ES-I3 (cell line): ENCODE data around the gene C12orf42.
"Not testable (repeated sequence)": the region's sequence is repeated elsewhere in the genome, so short reads cannot be mapped to it uniquely, and the experiment has no call there.

ENCODE experiments used
- H3K36me3 ChIP-seq: 2 replicates; pipeline ENCODE4 v1.6.1; 2013; ENCODE audit warnings: mild to moderate bottlenecking, low read length, control low read depth, moderate library complexity; ENCODE audit not compliant: insufficient read depth
- H3K4me1 ChIP-seq: 2 replicates; pipeline ENCODE4 v1.6.1; 2013; ENCODE audit warnings: mild to moderate bottlenecking, control low read depth, low read length; ENCODE audit not compliant: insufficient read depth
- H3K9ac ChIP-seq: 2 replicates; pipeline ENCODE4 v1.6.1; 2013; ENCODE audit warnings: low read depth, mild to moderate bottlenecking, low read length, moderate library complexity
- H3K9me3 ChIP-seq: 2 replicates; pipeline ENCODE4 v1.6.1; 2013; ENCODE audit warnings: mild to moderate bottlenecking, low read length, moderate library complexity; ENCODE audit not compliant: control insufficient read depth, insufficient read depth

The C12orf42 gene

GRCh38 chr12:103468837-103469236 lies 26.9 kb downstream of the C12orf42 start:
- no peak overlapping the region for H3K9ac ChIP-seq
- no peaks in the 10 kb centered on the region; the same call in 1 of the 2 replicates for H3K4me1 ChIP-seq

GRCh38 chr12:103462675-103463074 lies 33.1 kb downstream of the C12orf42 start:
- no peak overlapping the region for H3K9ac ChIP-seq
- no peaks in the 10 kb centered on the region; the same call in 1 of the 2 replicates for H3K4me1 ChIP-seq
- no peaks in the 10 kb centered on the region for H3K36me3 ChIP-seq
- no peaks in the 10 kb centered on the region for H3K9me3 ChIP-seq

More at GRCh38 chr12:103468837-103469236, 26.9 kb downstream of the C12orf42 start:
- H3K36me3 ChIP-seq: no peaks in the 10 kb centered on the region
- no peaks in the 10 kb centered on the region for H3K9me3 ChIP-seq

GRCh38 chr12:103457471-103457870 lies 38.3 kb downstream of the C12orf42 start:
- Histone ChIP-seq H3K9ac (no peak overlapping the region), H3K36me3 (no peaks in the 10 kb centered on the region), H3K4me1 (no peaks in the 10 kb centered on the region), H3K9me3 (no peaks in the 10 kb centered on the region)

- H3K36me3 ChIP-seq: no peaks in the 10 kb centered on the region
- H3K9me3 ChIP-seq: no peaks in the 10 kb centered on the region
- no peaks in the 10 kb centered on the region for H3K4me1 ChIP-seq
- no peak overlapping the region for H3K9ac ChIP-seq
Observed at GRCh38 chr12:103456006-103456405, 39.8 kb downstream of the C12orf42 start.

GRCh38 chr12:103455020-103455763 lies 40.6 kb downstream of the C12orf42 start:
- no peaks in the 10 kb centered on the region for H3K36me3 ChIP-seq
- no peak overlapping the region for H3K9ac ChIP-seq
- H3K4me1 ChIP-seq: no peaks in the 10 kb centered on the region
- H3K9me3 ChIP-seq: no peaks in the 10 kb centered on the region

- Histone ChIP-seq H3K9me3 (peaks cover 2% of the 10 kb centered on the region; the same call in 1 of the 2 replicates), H3K36me3 (no peaks in the 10 kb centered on the region), H3K9ac (no peak overlapping the region), H3K4me1 (no peaks in the 10 kb centered on the region)
Observed at GRCh38 chr12:103444983-103445382, 50.8 kb downstream of the C12orf42 start.

- Histone ChIP-seq H3K9me3 (peaks cover 2% of the 10 kb centered on the region; the same call in 1 of the 2 replicates), H3K4me1 (no peaks in the 10 kb centered on the region)
Observed at GRCh38 chr12:103442822-103443221, 52.9 kb downstream of the C12orf42 start.

GRCh38 chr12:103442182-103442555 lies 53.6 kb downstream of the C12orf42 start:
- H3K9me3 ChIP-seq: peaks cover 2% of the 10 kb centered on the region; the same call in 1 of the 2 replicates
- H3K4me1 ChIP-seq: no peaks in the 10 kb centered on the region
- no peak overlapping the region for H3K9ac ChIP-seq
- no peaks in the 10 kb centered on the region for H3K36me3 ChIP-seq

More at GRCh38 chr12:103442822-103443221, 52.9 kb downstream of the C12orf42 start:
- H3K36me3 ChIP-seq: no peaks in the 10 kb centered on the region
- H3K9ac ChIP-seq: no peak overlapping the region

GRCh38 chr12:103441437-103442181 lies 54.2 kb downstream of the C12orf42 start:
- no peaks in the 10 kb centered on the region for H3K36me3 ChIP-seq
- H3K4me1 ChIP-seq: no peaks in the 10 kb centered on the region
- H3K9ac ChIP-seq: no peak overlapping the region
- H3K9me3 ChIP-seq: peaks cover 2% of the 10 kb centered on the region; the same call in 1 of the 2 replicates

- H3K36me3 ChIP-seq, H3K9me3 ChIP-seq, H3K4me1 ChIP-seq: not testable (repeated sequence)
- H3K9ac ChIP-seq: peak overlapping the region; percentile 43; the same call in 1 of the 2 replicates
Observed at GRCh38 chr12:103434165-103435105, 61.3 kb downstream of the C12orf42 start.

- Histone ChIP-seq H3K9ac (no peak overlapping the region), H3K9me3 (peaks cover 7% of the 10 kb centered on the region), H3K36me3 (no peaks in the 10 kb centered on the region), H3K4me1 (no peaks in the 10 kb centered on the region)
Observed at GRCh38 chr12:103431950-103432349, 63.8 kb downstream of the C12orf42 start.

- H3K36me3 ChIP-seq: no peaks in the 10 kb centered on the region
- peaks cover 7% of the 10 kb centered on the region for H3K9me3 ChIP-seq
- no peaks in the 10 kb centered on the region for H3K4me1 ChIP-seq
- H3K9ac ChIP-seq: no peak overlapping the region
Observed at GRCh38 chr12:103431387-103431786, 64.4 kb downstream of the C12orf42 start.

- not testable (repeated sequence) for H3K9ac ChIP-seq, H3K9me3 ChIP-seq, H3K36me3 ChIP-seq, H3K4me1 ChIP-seq
Observed at GRCh38 chr12:103425674-103426073, 70.1 kb downstream of the C12orf42 start.
